HG02938 (cell line): Measurements from ENCODE around the gene PLEKHH1.

Source experiments
- ATAC-seq: cut with Tn5 transposase; IDR thresholded peaks from one replicate; pipeline ENCODE4 v1.9.1; 2021; ENCODE audit warnings: mild to moderate bottlenecking, moderate library complexity; ENCODE audit not compliant: unreplicated experiment

The PLEKHH1 gene

DNA sequence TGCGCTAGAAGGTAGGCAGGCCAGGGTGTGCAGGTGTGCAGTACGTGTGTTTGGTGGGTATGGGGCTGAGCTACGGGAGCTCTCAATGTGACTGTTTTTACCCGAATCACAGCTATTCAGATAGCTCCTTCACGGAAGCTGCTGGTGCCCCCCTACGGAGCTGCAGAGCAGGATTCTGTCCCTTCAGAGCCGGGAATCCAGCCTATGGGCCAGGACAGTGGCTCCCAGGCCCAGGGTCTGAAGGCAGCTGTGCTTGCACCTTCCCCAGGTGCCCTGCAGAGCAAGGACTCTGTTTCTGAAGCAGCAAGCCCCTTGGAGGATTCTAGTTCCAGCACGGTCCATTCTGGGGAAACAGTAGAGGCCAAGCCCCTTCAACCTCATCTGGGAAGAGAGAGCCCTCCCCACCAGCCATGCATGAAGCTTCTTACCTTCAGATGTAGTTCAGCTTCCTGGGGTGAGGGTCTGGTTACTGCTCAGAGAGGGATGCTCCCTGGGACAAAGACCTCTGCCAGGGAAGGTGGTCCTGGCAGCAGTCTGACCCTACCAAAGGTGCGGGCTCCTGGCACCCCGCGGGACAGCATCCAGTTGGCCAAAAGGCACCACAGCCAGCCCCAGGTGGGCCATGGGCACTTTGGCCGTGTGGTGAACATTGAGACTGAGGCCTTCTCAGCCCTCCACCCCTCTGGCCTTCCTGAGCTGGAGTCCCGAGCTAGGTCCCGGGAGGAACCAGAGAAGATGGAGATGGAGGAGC is 29.1 kb downstream of the PLEKHH1 start:
- no peak for ATAC-seq

GRCh38 chr14:67562776-67563150 is 29.7 kb downstream of the PLEKHH1 start:
- no peak for ATAC-seq

DNA sequence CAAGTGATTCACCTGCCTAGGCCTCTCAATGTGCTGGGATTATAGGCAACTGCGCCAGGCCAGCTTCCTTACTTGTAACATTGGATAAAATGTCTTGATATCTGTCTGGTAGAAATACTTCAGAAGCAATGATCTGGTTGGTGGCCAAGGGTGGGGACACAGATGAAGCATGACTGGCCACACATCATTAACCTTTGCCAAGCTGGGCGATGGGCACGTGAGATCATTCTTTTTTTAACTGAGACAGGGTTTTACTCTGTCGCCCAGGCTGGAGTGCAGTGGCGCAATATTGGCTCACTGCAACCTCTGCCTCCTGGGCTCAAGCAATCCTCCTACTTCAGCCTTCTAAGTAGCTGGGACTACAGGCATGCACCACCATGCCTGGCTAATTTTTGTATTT is 31.1 kb downstream of the PLEKHH1 start:
- no peak for ATAC-seq

DNA sequence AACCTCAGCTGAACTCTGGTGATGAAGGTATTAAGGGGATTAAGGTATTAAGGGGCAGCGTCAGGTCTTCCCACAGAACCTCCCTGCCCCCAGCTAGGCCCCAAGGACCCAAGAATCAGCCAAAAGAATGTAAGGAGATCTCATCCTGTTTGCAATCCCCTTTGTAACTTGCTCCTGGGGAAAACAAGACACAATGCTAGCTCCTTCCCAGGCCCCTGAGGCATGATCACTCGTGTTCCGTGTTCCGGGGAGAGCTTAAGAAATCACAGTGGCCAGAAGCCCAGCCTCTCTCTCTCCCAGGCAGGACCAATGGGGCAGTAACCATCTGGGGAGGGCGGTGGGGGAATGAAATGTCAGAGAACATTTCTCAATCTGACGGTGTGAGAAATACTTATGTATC is 33.8 kb downstream of the PLEKHH1 start:
- no peak for ATAC-seq

DNA sequence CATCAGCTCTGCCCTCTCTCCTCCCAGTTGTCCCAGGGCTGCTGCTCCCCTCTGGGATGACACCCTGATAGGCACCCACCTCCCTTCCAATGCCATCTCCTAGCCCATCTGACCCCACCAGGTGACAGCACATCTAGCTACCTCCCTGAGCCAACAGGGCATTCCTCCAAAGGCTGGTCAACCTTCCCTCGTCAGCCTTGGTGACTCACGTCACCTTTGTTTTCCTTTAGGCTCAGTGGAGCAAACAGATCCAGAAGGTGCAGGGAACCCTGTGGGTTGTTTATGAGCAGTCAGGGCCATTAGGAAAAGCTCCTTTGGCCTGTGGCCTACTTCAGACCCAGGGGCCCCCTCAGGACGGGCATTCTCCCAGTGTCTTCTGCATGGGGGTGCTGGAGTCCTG is 34.6 kb downstream of the PLEKHH1 start:
- no peak for ATAC-seq

- ATAC-seq = no peak
These were observed 36.0 kb downstream of the PLEKHH1 start for GRCh38 chr14:67569011-67569650.

- ATAC-seq = no peak
These were observed 36.7 kb downstream of the PLEKHH1 start for GRCh38 chr14:67569651-67570290.

- ATAC-seq = no peak
These were observed 37.4 kb downstream of the PLEKHH1 start for GRCh38 chr14:67570453-67570852.

DNA sequence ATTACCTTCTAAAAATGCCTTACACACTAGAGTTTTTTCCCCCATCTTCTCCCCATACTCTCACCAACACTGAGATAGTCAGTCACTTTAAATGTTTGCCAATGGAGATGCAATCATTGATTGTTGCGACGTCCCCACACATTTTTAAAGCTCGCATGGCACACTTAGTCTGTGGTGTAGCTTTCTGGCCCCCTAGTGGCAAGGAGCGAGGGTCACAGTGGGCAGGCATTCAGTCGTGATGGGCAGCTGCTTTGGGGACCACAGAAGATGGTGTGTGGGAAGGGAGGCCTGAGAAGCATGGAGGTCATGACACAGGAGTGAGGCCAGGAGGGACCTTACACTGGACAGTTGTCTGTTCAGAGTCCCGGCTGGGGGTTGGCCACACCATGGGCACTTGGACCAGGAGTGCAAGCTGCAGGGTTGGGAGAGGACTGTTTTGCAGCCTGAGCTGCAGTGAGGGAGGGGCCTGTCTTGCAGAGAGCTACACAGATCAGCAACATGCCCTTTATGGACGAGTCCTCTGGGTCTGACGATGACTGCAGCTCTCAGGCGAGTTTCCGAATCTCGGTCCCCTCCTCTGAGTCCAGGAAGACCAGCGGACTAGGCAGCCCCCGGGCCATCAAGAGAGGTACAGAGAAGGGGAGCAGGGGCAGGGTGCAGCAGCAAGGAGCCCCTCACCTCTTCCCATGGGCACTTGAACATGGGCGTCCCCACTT is 38.3 kb downstream of the PLEKHH1 start:
- ATAC-seq = peak; percentile 58

DNA sequence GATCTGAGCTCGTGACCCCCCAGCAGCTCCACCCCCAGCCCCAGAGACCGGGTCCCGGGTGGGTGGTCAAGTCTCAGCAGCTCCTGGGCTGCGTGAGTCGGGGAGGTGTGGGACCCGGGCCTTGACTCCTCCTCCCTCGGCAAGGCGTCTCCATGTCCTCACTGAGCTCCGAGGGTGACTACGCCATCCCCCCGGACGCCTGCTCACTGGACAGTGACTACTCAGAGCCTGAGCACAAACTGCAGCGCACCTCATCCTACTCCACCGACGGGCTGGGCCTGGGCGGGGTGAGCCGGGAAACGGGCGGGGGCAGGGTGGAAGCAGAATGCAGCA is 38.9 kb downstream of the PLEKHH1 start:
- ATAC-seq = no peak

- ATAC-seq = no peak
These were observed 39.5 kb downstream of the PLEKHH1 start for GRCh38 chr14:67572608-67573007.

DNA sequence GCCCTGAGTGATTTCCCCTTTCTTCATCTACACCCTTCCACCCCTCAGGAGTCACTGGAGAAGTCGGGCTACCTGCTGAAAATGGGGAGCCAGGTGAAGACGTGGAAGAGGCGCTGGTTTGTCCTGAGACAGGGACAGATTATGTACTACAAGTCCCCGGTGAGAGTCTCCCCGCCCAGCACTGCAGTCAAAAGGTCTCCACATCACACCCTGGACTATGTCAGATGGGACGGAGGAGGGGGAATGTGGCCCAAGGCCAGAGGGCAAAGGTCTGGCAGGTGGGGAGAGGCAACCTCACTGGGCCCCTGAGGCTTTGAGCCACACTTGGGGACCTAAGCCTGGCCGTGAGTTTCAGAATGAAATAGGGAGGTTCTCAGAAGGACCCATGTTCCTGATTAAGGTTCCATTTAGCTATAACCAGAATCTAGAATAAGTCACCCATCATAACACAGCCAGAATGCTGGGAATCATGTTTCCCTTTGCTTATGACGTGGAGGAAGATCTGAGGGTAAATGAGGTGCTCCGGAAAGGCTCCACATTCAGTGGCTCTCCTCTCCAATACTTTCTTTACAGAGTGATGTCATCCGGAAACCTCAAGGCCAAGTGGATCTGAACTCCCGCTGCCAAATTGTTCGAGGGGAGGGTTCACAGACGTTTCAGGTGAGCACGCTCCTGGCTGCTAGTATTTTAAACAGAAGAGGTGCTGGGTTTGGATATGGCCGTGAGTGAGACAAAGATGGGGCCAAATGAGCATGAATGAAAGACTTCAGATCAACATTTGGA is 40.3 kb downstream of the PLEKHH1 start:
- ATAC-seq = no peak

- ATAC-seq = no peak
These were observed 41.1 kb downstream of the PLEKHH1 start for GRCh38 chr14:67574156-67574555.

GRCh38 chr14:67574806-67575205 is 41.7 kb downstream of the PLEKHH1 start:
- ATAC-seq = no peak

GRCh38 chr14:67575684-67576083 is 42.6 kb downstream of the PLEKHH1 start:
- no peak for ATAC-seq

DNA sequence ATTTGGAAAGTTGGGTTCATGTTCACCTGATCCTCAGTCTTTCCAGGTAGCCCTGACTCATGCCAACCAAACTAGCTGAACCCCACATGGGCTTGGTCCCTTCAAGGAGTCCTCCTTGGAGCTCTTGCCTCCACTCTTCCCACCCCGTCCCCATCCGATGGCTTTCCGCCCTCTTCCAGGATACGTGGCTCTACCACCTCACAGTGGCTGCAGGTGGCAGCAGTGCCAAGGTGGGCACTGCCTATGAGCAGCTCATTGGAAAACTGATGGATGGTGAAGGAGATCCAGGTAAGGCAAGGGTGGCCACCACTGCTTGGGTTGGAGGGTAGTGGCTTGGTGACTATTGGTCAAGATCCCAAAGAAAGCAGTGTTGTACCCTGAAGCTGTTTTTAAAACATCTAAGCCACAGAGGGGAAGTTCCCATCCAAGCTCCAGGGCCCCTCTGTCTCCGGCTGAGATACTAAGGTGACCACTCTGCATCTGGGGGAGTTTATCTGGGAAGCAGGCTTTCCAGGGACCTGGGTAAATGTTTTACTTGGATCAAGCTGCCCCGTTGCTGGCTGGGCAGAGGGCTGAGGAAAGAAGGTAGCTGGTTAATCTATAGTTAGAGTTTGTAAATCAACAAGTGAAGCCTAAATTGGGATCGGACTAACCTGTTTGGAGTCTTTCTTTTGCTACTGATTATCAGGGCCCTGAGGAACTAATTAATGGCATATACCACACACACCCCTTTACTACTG is 43.3 kb downstream of the PLEKHH1 start:
- ATAC-seq = no peak

DNA sequence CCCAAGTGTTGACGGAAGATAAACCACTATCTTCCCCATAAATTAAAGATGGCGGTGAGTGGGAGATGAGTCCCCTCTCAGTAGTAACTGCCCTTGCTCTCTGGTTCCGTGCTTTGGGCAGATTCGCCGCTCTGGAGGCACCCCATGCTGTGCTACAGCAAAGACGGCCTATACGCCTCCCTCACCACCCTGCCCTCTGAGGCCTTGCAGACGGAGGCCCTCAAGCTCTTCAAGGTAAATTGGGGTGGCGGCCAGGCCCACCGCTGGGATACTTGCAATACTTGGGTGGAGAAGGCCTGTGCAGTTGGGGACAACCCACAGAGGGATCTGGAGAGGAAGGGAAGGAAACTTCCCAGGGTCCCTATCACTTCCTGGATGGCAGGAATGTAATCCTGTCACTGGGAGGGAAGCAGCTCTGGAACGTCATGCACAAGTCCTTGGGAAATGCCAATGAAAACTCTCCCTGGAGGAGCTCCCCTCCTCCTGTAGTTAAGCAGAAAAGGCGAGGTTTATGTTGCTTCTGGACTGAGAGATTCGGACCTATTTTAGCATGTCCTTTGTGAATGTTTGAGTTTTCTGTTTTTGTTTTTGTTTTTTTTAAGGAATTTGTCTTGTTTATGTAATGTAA is 44.2 kb downstream of the PLEKHH1 start:
- ATAC-seq = no peak

DNA sequence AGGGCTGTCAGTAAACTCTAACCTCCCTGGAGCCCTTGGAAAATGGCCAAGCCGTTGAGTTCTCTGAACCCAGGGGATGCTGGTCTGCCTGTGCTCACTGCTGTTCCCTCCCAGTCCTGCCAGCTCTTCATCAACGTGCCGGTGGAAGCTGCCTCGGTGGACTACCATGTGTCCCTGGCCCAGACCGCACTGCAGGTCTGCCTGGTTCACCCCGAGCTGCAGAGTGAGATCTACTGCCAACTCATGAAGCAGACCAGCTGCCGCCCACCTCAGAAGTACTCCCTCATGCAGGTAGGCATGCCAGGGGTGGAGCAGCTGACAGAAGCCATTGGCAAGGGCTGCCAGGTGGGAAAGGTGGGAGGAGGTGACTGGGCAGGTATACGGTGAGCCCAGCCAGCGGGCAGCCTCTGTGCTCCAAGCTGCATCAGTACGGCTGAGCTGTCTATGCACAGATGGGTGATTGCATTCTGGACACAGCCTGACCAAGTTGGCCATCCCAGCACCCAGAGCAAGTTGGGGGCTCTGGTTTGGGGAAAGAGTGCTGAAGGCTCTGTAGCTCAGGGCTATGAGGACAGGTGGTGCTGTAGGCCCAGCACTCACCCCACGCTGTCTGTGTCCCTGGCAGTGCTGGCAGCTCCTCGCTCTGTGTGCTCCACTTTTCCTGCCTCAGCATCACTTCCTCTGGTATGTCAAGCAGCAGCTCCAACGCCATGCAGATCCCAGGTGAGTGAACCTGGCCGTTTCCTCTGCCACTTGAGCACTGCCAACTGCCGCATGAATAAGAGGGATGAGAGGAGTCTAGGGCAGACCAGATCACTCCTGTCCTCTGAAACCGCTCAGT is 45.0 kb downstream of the PLEKHH1 start:
- no peak for ATAC-seq

DNA sequence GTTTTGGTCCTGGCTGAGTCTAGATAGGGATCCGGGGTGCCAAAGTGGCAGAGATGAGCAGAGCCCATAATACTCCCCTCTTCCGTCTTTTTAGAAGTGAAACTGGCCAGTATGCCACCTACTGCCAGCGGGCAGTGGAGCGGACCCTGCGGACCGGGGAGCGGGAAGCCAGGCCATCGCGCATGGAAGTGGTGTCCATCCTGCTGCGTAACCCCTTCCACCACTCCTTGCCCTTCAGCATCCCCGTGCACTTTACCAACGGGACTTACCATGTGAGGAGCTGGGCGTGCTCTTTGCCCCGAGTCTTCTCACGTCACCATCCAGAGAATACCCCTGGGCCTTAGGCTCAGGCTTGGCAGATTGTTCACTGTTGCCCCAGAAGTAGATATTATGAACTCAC is 46.0 kb downstream of the PLEKHH1 start:
- no peak for ATAC-seq
